Neural cell (in vitro differentiated cells): ENCODE measurements around the gene ASPDH. TPM values are rescaled to one million over a fixed set of nuclear protein-coding genes. Genes with fewer than 3 reads are reported as not detected.

Experiments
- H2AFZ ChIP-seq: fragments of 200-600, 300-800 bp; sonication (generic), shearing (Covaris generic); 2 replicates; pipeline ENCODE4 v1.6.0; 2014; ENCODE audit warnings: low read depth, mild to moderate bottlenecking, antibody characterized with exemption, low read length, moderate library complexity
- H3F3A ChIP-seq: fragments of 200-600 bp; shearing (Covaris generic); 2 replicates; pipeline ENCODE4 v1.6.1; 2016; ENCODE audit warnings: mild to moderate bottlenecking, moderate library complexity, mixed read lengths, antibody characterized with exemption, low read length; ENCODE audit not compliant: insufficient read depth, poor library complexity, severe bottlenecking
- H3K27ac ChIP-seq: fragments of 200-600, 300-800 bp; sonication (generic), shearing (Covaris generic); 2 replicates; pipeline ENCODE4 v1.5.1; 2014; ENCODE audit warnings: mild to moderate bottlenecking, low read length, moderate library complexity
- H3K27me3 ChIP-seq: fragments of 300-800, 200-600 bp; sonication (generic), shearing (Covaris generic); 2 replicates; pipeline ENCODE4 v1.6.0; 2014; ENCODE audit warnings: mild to moderate bottlenecking, low read depth, low read length, moderate library complexity; ENCODE audit not compliant: insufficient read depth
- H3K36me3 ChIP-seq: fragments of 300-800, 200-600 bp; sonication (generic), shearing (Covaris generic); 2 replicates; pipeline ENCODE4 v1.5.1; 2014; ENCODE audit warnings: mild to moderate bottlenecking, antibody characterized with exemption, low read length, moderate library complexity; ENCODE audit not compliant: insufficient read depth
- H3K4me2 ChIP-seq: fragments of 300-800, 200-600 bp; sonication (generic), shearing (Covaris generic); 2 replicates; pipeline ENCODE4 v1.6.0; 2014; ENCODE audit warnings: mild to moderate bottlenecking, low read length
- H3K4me3 ChIP-seq: fragments of 300-800, 200-600 bp; sonication (generic), shearing (Covaris generic); 2 replicates; pipeline ENCODE4 v1.5.1; 2014; ENCODE audit warnings: mild to moderate bottlenecking, low read length, moderate library complexity
- H3K79me2 ChIP-seq: fragments of 200-600 bp; shearing (Covaris generic); replicated peaks from 2 replicates; pipeline ENCODE4 v1.6.0; 2014; ENCODE audit warnings: mild to moderate bottlenecking, low read length, moderate library complexity; ENCODE audit not compliant: insufficient read depth
- H3K9ac ChIP-seq: fragments of 300-800, 200-600 bp; sonication (generic), shearing (Covaris generic); 2 replicates; pipeline ENCODE4 v1.6.1; 2016; ENCODE audit warnings: mild to moderate bottlenecking, low read length, mixed read lengths
- H3K9me2 ChIP-seq: fragments of 200-600 bp; shearing (Covaris generic); 2 replicates; pipeline ENCODE4 v1.6.1; 2016; ENCODE audit warnings: mild to moderate bottlenecking, low read length, mixed read lengths; ENCODE audit not compliant: insufficient read depth
- H3K9me3 ChIP-seq: fragments of 200-600, 300-800 bp; sonication (generic), shearing (Covaris generic); 2 replicates; pipeline ENCODE4 v1.6.1; 2016; ENCODE audit warnings: mild to moderate bottlenecking, mixed run types, low read length, moderate library complexity, mixed read lengths
- H4K20me1 ChIP-seq: fragments of 200-600 bp; shearing (Covaris generic); 2 replicates; pipeline ENCODE4 v1.6.1; 2016; ENCODE audit warnings: mild to moderate bottlenecking, mixed run types; ENCODE audit not compliant: insufficient read depth
- CTCF ChIP-seq: fragments of 450-650 bp; IDR thresholded peaks from 2 replicates; pipeline ENCODE4 v1.5.1; 2014; ENCODE audit warnings: antibody characterized with exemption, mild to moderate bottlenecking, moderate library complexity; ENCODE audit not compliant: poor library complexity, severe bottlenecking
- EP300 ChIP-seq: fragments of 450-650 bp; conservative IDR thresholded peaks from 2 replicates; pipeline ENCODE4 v1.6.1; 2014; ENCODE audit warnings: antibody characterized with exemption, mild to moderate bottlenecking, moderate library complexity; ENCODE audit not compliant: poor library complexity, severe bottlenecking
- EZH2 ChIP-seq: fragments of 200-600, 300-800 bp; shearing (Covaris generic), sonication (generic); IDR thresholded peaks from 2 replicates; pipeline ENCODE4 v1.6.1; 2014; ENCODE audit warnings: antibody characterized with exemption, low read length, borderline replicate concordance, mild to moderate bottlenecking; ENCODE audit not compliant: insufficient read depth, poor library complexity, severe bottlenecking
- MXI1 ChIP-seq: fragments of 450-650 bp; conservative IDR thresholded peaks from 2 replicates; pipeline ENCODE4 v1.6.1; 2014; ENCODE audit warnings: antibody characterized with exemption, mild to moderate bottlenecking; ENCODE audit not compliant: poor library complexity, severe bottlenecking
- POLR2AphosphoS5 ChIP-seq: IDR thresholded peaks from 2 replicates; pipeline ENCODE4 v1.6.1; 2012
- RAD21 ChIP-seq: fragments of 450-650 bp; conservative IDR thresholded peaks from 2 replicates; pipeline ENCODE4 v1.6.1; 2014; ENCODE audit warnings: antibody characterized with exemption, mild to moderate bottlenecking, moderate library complexity
- SMC3 ChIP-seq: fragments of 450-650 bp; conservative IDR thresholded peaks from 2 replicates; pipeline ENCODE4 v1.6.1; 2014; ENCODE audit warnings: antibody characterized with exemption, mild to moderate bottlenecking, moderate library complexity; ENCODE audit not compliant: poor library complexity
- TAF1 ChIP-seq: IDR thresholded peaks from 2 replicates; pipeline ENCODE4 v1.6.1; 2012; ENCODE audit warnings: low read depth
- polyA plus RNA-seq: library from polyadenylated mRNA; depleted of rRNA; stranded (reverse); fragments of >200 nt; gene quantifications from 2 replicates; pipeline ENCODE4 v1.2.3, GENCODE V29; 2014

Gene ASPDH
- polyA plus RNA-seq, 1 donor from 2014 or later, result not detected

GRCh38 chr19:50558449-50558848, 44.7 kb upstream of the ASPDH start:
- Histone ChIP-seq H3K4me2 (no peak overlapping the region), H3K27me3 (no peaks in the 10 kb centered on the region), H3K4me3 (no peak overlapping the region), H3K9me2 (no peaks in the 10 kb centered on the region), H3K9ac (no peak overlapping the region), H3F3A (no peaks in the 10 kb centered on the region), H2AFZ (no peak overlapping the region), H3K36me3 (peaks cover 4% of the 10 kb centered on the region), H4K20me1 (peaks cover 19% of the 10 kb centered on the region), H3K79me2 (peaks cover 66% of the 10 kb centered on the region), H3K27ac (no peak overlapping the region), H3K9me3 (no peaks in the 10 kb centered on the region)
- TF ChIP-seq TAF1 (no peak), EP300 (no peak), SMC3 (no peak), CTCF (no peak)

- Histone ChIP-seq H3K9ac (no peak overlapping the region), H3K9me2 (no peaks in the 10 kb centered on the region), H3K4me2 (no peak overlapping the region), H3F3A (no peaks in the 10 kb centered on the region), H3K27me3 (no peaks in the 10 kb centered on the region), H2AFZ (no peak overlapping the region), H3K36me3 (peaks cover 4% of the 10 kb centered on the region), H3K27ac (no peak overlapping the region), H3K9me3 (no peaks in the 10 kb centered on the region), H3K4me3 (no peak overlapping the region), H3K79me2 (peaks cover 63% of the 10 kb centered on the region), H4K20me1 (peaks cover 19% of the 10 kb centered on the region)
- TF ChIP-seq POLR2AphosphoS5 (peak; percentile 3), MXI1 (no peak)
These were observed 44.3 kb upstream of the ASPDH start for GRCh38 chr19:50558039-50558438.

DNA sequence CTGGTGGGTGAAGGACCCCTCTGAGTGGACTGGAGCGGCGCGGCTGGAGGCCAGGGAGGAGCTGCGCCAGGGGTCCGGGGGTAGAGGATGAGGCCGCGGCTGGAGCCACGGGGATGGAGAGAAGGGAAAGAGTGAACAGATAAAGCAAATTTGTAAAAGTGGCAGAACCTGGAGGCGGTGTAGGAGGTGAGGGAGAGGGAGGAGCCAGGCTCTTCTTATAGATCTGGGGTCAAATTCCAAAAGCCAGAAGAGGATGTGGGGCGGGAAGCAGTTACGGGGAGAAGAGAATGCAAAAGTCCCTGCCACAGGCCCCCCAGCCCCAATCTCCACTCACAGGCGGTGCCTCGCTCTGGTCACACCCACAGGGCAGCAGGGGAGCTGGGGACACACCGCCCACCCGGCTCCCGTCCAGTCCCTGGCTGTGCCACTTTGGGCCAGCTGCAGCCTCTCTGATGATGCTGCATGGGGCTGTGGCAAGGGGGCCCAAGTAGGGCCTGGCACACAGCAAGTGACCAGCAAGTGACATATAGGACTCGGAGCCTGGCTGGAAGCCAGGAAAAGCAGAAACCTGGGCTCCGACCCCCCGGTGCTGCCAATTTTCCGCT, 43.4 kb upstream of the ASPDH start:
- no peaks in the 10 kb centered on the region for H3K27me3 ChIP-seq
- H3K27ac ChIP-seq, result peak overlapping the region; percentile 57

More for the DNA sequence above, 43.4 kb upstream of the ASPDH start:
- Histone ChIP-seq H3K4me2 (no peak overlapping the region), H3K9ac (peak overlapping the region; percentile 44), H3K9me3 (no peaks in the 10 kb centered on the region), H3K9me2 (no peaks in the 10 kb centered on the region), H3K36me3 (peaks cover 4% of the 10 kb centered on the region), H3K79me2 (peaks cover 65% of the 10 kb centered on the region), H2AFZ (no peak overlapping the region), H3K4me3 (peak overlapping the region; percentile 50), H3F3A (no peaks in the 10 kb centered on the region), H4K20me1 (peaks cover 17% of the 10 kb centered on the region)
- no peak for TF ChIP-seq TAF1
- no peak for TF ChIP-seq POLR2AphosphoS5
- no peak for TF ChIP-seq EZH2
- TF ChIP-seq SMC3, result no peak
- no peak for TF ChIP-seq MXI1
- TF ChIP-seq RAD21, result no peak
